GM21381 (cell line): Measurements from ENCODE around the gene FGD5.
"Not testable (repeated sequence)": the region's sequence is repeated elsewhere in the genome, so short reads cannot be mapped to it uniquely, and the experiment has no call there.

ENCODE experiments used
- ATAC-seq: cut with Tn5 transposase; IDR thresholded peaks from one replicate; pipeline ENCODE4 v1.9.1; 2021; ENCODE audit warnings: mild to moderate bottlenecking, moderate library complexity; ENCODE audit not compliant: unreplicated experiment

Gene FGD5

DNA sequence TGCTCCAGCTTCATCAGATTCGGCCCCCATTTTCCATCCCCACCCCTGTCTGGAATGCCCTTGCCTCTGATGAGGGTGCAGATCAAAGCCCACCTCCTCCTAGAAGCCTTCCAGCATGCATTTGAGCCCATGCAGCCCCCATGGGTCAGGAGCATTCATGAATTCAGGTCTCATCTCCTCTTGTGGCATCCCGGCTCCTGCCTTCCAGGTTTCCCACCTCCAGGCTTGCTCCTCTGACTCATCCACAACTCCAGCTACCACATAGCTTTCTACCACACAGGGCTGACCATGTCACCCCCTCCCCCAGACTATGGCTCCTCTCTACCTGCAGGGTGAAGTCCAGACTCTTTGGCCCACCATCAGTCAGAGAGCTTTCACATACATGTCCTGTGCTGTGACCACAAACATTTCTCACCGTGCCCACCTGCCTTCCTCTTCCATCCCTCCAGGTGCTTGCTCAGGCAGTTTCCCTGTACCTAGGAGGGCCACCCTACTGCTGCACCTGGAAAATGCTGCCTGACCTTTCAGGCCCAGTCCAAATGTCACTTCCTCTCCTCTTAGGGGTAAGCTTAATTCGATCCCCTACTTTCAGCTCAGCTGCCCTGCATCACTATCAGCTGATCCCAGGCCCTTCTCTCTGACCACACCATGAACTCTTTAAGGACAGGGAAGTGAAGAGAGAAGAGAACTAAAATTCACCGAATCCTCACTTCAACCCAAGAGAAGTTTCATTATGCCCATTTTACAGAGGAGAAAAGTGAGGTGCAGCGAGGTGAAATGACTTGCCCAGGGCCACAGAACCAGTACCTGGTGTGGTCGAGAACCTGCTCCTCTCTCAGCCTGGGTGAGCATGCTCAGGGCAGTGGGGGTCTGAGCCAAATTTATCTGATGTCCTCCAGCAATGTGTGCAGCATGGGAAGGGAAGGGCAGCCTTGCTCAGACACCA, 13.7 kb upstream of the FGD5 start:
- ATAC-seq = no peak

DNA sequence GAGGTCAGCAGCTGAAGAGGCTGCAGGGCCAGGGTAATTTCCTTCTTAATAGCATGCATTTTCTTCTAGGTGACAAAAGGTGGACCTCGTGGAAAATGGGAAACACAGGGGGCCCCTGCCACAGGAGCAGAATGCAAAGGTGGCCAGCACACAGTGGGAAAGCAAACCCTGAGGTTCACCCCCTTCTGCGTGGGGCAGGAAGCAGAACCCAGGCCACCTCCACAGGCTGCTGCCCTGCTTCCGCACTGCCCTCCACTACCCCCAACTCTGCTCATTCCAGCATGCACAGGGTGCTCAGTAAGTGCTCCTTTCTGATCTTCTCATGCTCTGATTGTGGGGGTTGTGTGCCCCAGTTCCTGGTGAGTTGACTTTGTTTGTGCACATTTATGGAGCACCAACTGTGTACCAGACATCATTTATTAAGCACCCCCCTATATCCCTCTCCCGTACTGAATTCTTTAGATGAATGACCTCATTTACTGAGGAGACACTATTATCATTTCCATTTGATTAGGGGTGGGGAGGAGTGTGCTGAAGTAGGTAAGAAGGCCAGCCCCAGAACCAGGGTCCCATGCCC, 12.7 kb upstream of the FGD5 start:
- no peak for ATAC-seq

DNA sequence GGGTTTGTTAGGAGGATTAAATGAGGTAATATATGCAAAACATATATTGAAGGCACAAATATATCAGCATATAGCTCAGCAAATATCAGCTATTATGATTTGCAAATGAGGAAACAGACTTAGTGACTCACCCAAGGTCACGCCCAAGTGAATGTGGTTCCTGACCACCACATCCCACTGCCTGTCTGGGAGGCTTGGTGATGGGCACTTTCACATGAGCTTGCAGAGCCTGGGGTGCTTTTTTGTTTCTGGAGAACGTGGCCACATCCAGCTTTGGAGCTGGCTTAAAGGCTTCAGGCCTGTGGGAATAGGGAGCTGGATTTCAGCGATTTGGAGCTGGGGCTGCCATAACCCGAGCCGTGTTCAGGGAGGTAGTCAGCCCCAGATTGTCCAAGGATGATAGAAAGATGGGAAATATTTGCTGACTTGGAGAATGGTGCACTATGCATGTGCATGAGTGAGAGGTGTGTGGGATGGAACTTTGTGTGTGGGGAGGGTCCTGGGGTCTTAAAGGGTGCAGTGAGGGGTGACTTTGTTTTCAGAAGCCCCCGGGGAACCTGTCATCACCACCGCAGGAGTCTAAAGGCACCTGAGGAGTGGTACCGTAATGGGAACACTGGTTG, 12.0 kb upstream of the FGD5 start:
- no peak for ATAC-seq

DNA sequence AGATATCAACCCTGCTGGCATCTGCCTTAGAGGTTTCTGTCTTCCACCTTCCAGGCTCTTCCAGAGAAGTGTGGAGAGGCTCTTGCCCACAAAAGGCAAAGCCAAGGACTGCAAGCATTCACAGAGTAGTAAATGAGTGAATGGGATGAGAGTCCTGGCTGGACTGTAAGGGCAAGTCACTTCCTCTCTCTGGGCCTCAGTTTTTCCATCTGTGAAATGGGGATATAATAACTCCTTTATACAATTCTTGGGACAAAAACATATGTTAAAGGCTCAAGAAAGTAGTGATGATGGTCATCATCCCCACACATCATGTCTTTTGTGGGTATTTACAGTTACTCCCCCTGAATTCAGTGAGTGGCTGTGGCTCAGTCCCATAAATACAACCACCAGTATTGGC, 10.7 kb upstream of the FGD5 start:
- ATAC-seq = no peak

DNA sequence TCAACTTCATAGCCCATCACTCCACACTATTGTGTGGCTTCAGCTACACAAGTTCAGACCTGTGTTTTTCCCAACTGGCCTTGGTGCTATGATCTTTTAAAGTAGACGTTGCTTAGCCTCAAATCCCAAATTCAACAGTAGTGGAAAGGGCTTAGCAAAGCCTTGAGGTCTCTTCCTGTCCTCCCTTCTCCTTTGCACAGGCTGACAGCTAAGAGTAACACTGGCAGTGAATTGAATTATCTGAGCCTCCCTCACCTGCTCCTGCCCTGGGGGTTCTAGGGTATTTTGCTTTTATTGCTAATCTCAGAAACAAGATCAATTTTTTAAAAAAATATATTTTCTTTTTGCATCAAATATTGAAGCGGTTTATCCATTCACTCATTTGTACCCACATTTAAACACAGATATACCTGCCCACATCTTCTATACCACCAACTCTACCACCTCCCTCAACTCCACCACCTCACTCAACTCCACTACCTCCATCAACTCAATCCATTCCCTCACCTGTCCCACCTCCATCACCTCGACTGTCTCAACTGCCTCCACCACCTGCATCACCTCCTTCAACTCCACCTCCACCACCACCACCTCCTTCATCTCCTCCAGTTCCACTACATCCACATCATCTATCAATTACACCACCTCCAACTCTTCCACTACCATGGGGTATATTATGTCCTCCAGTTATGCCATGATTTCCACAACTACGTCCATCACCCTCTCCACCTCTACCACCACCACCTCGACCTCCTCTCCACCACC, 10.1 kb upstream of the FGD5 start:
- no peak for ATAC-seq

DNA sequence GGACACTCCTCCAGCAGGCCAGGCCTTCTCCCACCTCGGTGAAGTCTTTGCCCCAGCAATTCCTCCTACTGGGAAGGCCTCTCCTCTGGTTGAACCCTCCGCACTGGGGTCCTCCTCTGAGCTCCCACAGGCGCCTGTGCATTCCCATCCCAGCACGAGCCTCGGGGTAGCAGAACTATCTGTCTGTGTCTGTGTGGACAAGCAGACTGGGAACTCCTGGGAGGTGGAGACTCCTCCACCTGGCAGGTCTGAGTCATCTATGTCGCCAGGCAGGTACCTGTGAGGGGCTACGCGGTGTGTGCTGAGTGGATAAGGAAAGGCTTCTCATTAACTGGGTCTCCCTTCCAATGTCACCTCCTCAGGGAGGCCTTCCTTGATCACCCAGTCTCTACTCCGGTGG, 9.2 kb upstream of the FGD5 start:
- ATAC-seq = not testable (repeated sequence)

DNA sequence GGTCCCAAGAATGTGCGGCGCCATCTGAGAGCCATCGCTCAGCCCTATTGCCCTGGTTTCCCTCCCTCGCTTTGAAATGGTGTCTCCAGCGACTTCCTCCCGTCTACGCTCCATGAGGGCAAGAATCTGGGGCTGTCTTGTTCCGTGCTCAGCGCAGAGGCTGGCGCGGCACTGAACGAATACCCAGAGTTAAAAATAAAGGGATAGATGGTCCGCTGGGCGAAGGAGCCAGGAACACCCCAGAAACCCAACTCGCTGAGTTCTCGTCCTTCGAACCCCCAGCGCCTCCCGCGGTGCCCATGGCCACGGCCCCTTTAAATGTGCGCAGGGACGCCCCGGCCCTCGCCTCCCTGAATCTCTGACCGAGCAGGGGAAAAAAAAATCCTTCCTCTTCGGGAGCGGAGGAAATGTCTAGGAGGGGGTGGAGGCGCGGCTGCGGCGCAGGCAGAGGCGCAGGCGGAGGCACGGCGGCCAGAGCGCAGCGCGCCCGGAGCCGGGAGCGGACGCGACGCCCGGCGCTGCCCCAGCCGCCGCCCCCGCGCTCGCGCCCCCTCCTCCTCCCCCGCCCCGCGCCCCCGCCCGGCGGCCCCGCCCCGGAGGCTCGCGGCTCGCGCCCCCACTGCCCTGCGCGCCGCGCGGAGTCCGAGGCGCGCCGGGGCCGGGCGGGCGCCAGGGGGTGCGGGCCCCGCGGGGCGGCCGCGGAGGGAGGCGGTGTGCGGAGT, 8.5 kb upstream of the FGD5 start:
- no peak for ATAC-seq

DNA sequence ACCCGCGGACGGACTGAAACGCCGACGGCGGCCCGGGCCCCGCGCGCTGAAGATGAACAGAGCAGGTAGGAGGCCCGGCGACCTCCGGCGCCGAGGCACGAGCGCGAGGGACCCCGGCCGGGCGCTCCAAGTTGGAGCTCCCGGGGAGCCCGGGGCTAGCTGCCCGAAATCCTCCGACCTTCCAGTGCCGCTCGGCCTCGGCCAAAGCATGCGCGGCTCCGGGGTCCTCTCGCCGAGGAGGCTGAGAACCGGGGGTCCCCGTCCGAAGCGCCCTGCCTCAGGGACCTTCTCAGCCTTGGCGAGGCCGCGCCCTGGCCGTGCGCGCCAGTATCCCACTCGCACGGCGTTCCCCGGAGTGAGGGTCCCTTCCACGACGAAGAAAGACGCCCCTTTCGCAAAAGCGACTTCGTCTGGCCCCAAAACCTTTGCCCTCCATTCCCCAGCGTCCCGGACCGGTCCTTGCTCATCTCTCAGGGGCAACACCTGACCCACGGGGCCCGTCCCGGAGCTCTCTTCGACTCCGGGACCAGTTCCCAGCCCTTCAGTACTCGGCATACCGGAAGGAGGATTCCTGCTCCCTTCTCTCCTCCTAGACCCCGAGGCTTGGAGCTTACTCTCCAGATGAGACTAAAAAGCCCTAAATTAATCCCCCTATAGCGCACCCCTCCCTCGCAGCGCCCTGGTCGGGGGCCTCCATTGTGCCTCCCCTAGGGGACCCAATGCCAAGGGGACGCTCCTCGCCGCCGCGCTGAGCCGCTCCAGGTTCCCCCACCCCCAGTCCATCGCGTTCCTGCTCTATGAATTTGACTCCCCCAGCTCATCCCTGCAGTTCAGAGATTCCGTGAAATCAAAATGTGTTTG, 7.7 kb upstream of the FGD5 start:
- ATAC-seq = no peak

DNA sequence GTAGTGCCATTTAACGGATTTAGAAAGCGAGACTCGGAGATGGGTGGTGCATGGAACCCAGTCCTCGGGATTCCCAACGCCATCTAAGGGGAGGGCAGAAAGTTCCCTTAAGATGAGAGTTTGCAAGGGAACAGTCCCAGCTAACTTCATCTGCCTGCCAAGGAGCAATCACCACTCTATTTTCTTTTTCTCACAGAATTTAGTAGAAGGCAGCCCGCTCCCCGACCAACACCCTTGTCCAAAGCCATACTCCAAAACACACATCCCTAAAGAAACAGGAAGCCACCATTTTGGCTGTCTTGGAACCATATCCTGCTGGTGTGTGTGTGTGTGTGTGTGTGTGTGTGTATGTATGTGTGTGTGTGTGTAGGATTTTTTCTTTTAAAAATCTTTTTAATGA, 7.1 kb upstream of the FGD5 start:
- ATAC-seq = no peak

DNA sequence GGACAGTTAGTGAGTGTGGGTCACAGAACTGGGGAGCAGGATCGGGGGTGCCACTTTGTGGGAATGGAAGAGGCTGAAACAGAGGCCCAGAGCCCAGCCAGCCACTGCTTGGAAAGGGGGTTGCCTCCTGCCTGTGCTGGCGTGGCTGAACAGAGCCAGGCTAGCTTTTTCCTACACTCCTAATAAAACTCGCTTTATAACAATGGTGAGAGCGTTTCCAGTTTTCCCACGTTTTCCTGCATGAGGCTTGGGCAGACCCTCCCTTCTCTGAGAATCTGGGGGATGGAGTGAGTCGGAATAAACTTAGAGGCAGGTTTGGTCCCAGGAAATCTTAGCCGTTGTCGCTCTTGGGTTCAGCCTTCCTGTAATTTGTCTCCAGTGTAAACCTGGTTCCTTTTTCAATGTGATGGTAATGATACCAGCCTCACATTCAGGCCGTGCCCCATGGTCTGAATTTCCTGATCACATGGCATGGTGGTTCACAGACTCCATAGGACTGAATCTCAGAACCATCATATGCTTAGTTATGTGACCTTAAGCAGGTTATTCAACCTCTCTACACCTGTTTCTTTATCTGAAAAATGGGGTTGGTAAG, 6.5 kb upstream of the FGD5 start:
- no peak for ATAC-seq

DNA sequence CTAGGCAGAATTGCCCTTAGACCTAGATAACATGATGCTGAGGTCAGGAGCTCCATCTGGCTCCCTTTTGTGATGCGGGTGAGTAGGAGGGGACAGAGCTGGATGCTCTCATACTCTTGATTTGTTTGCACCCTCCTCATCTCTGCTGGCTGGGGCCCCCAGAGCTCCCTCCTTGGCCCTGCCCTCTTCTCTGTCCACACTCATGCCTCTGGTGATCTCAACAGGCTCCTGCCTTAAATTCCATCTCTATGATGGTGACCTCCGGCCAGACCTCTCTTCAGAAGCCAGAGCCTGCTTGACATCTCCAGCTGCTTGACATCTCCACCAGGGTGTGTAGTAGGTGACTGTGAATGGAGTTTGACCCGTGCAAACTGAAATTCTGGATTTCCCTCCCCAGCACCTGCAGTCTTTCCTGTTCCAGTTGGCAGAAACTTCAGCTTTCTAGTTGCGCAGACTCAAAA, 4.3 kb upstream of the FGD5 start:
- ATAC-seq = no peak

DNA sequence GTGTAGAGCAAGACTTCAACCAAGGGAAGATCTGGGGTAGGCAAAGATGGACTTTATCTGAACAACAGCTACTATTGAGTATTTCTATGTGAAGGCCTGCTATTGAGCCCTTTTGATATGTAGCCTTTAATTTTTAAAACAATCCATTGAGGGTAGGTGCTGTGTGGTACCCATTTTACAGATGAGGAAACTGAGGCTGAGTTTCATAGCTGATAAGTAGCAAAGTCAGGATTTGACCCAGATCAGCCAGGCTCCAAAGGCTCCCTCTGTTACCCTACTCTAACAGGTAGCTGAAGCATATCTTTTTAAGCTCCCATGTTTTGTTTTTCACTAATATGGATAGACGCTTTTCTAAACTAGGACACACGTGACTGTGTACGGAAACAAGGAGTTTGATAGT, 2.4 kb upstream of the FGD5 start:
- ATAC-seq = no peak

DNA sequence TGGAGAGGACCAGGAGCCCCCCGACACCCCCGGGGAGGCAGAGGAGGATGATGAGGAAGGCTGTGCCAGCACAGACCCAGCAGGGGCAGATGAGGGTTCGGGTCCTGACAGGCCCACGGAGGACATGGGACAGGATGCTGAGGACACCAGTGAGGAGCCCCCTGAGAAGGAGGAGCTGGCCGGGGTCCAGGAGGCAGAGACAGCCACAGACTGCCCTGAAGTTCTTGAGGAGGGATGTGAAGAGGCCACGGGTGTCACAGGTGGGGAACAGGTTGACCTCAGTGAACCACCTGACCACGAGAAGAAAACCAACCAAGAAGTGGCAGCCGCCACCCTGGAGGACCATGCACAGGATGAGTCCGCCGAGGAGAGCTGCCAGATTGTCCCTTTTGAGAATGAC, 909 bp downstream of the FGD5 start:
- no peak for ATAC-seq

DNA sequence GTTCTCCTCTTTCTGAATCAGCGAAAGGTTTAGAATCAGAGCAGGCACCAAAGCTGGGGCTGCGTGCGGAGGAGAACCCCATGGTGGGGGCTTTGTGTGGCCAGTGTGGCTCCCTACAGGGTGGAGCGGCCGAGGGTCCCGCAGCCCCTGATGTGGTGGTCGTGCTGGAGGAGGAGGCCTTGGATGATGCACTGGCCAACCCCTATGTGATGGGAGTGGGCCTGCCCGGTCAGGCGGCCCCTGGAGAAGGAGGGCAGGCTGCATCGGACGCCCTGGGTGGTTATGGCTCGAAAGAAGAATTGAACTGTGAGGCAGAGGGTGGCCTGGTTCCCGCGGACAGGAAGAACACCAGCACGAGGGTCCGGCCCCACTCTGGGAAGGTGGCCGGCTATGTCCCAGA, 1.4 kb downstream of the FGD5 start:
- ATAC-seq = no peak

DNA sequence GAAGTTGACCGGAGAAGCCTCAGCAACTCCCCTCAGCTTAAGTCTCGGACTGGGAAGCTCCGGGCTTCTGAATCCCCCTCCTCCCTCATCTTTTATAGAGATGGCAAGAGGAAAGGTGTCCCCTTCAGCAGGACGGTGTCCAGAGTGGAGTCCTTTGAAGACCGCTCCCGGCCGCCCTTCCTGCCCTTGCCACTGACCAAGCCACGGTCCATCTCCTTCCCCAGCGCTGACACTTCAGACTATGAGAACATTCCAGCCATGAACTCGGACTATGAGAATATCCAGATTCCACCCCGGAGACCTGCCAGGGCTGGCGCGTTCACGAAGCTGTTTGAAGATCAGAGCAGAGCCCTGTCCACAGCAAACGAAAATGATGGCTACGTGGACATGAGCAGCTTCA, 2.4 kb downstream of the FGD5 start:
- no peak for ATAC-seq

DNA sequence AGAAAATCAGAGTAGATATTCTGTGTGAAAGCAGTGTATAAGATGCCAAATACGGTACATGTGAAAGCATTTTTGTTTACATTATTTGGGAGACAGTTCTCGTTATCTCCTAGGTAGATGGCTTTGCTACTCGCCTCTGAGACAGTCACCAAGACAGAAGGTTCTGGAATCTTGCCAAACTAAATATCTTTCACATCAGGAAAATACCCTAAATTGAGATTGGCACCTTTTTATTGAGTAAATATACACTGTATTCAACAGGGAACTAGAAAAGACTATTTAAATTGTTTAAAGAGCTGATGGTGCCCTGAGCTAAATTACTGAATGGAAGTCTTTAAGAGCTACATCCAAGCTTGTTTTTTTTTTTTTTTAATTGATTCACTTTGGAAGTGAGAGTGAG, 3.4 kb downstream of the FGD5 start:
- no peak for ATAC-seq

DNA sequence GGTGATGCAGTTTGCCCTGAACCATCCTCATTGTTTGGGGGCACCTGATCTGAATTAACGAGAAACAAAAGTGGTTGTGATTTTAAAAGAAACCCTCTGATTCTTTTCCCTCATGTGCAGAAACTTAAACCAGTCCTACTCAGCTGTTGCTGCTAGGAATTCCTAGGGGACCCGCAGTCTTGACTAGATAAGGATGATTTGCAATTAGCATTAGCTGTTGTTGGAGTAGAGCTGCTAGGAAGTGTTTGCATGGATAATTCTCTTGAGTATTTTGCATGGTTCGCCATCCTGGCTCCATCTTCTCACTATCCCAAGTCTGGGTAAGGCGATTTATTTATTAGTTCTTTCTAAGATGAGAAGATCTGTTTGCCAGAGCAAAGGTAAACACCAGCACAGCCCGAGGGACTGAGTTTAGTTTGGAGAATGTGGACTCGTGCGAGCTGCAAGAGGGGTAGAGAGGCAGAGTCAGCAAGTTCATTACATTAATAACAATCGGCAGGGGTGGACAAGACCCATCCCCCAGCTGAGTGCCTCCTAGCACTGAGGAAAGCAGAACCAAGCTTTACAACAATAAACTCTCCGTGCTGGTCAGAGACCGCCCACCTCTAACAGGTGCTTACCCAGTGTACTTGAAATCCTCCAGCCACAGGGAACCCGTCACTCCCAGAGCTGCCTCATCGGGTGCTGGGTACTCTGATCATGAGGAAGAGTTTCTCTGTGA, 4.1 kb downstream of the FGD5 start:
- no peak for ATAC-seq

DNA sequence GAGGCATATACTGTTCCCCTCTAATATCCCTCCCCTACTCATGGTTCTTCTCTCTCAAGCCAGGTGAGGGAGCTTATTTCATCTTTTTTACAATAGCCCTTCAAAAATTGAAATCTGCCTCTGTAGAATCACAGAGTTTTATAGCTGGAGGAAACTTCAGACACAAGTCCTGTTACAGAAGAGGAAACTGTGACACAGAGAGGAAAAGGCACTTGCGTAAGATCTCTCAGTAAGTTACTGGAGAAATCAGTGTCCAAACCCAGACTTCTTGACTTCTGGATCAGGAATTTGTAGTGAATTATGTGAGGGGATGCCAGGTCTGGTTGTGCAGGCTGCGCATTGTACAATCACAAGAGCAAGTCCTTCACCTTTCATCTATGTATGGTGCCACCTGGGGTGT, 4.6 kb downstream of the FGD5 start:
- ATAC-seq = no peak
